CD14-positive monocyte (primary cell): ENCODE data around the gene ZSCAN5A. TPM values are rescaled to one million over a fixed set of nuclear protein-coding genes. Genes with fewer than 3 reads are reported as not detected.

Experiments
- DNase-seq, 3 donors: peaks; one replicate each; pipeline ENCODE4 v3.0.0-alpha.2; 2011 to 2022
- H2AFZ ChIP-seq: 2 replicates; pipeline ENCODE4 v1.6.0; 2012; ENCODE audit warnings: mild to moderate bottlenecking, low read depth, low read length, inconsistent platforms; ENCODE audit not compliant: insufficient read depth, poor library complexity, severe bottlenecking
- H3K27ac ChIP-seq, 2 donors: 1 replicate in 1 of 2; 2 replicates in 1 of 2; pipeline ENCODE4 v1.5.1; 2012 to 2013; ENCODE audit warnings: low read length in 2 of 2, control low read depth in 1 of 2, inconsistent platforms in 1 of 2, low read depth in 1 of 2, mild to moderate bottlenecking in 1 of 2
- H3K27me3 ChIP-seq, 2 donors: one replicate each; pipeline versions ENCODE4 v1.6.0 to v1.6.1; 2011 to 2013; ENCODE audit warnings: low read length in 2 of 2; ENCODE audit not compliant: control insufficient read depth in 2 of 2, insufficient read depth in 2 of 2
- H3K36me3 ChIP-seq, 2 donors: replicated peaks in 1 of 2; 1 replicate in 1 of 2; 2 replicates in 1 of 2; pipeline versions ENCODE4 v1.5.1 to v1.6.1; 2012 to 2013; ENCODE audit warnings: low read length in 2 of 2, control low read depth in 1 of 2, inconsistent platforms in 1 of 2, mild to moderate bottlenecking in 1 of 2; ENCODE audit not compliant: insufficient read depth in 2 of 2, control insufficient read depth in 1 of 2
- H3K4me1 ChIP-seq, 2 donors: 1 replicate in 1 of 2; 2 replicates in 1 of 2; pipeline versions ENCODE4 v1.5.1 to v1.6.1; 2012 to 2013; ENCODE audit warnings: low read length in 2 of 2, control low read depth in 1 of 2, inconsistent platforms in 1 of 2, mild to moderate bottlenecking in 1 of 2, moderate library complexity in 1 of 2; ENCODE audit not compliant: insufficient read depth in 2 of 2, control insufficient read depth in 1 of 2
- H3K4me2 ChIP-seq: replicated peaks from 2 replicates; pipeline ENCODE3; 2012; ENCODE audit warnings: low read length, moderate library complexity, mild to moderate bottlenecking; ENCODE audit not compliant: poor library complexity, severe bottlenecking; ENCODE audit errors: extremely low read depth
- H3K4me3 ChIP-seq, 3 experiments: fragments of 200-600 bp in 1 of 3; sonication (generic) in 1 of 3; replicated peaks in 1 of 3; 1 replicate in 2 of 3; 2 replicates in 1 of 3; pipeline ENCODE4 v1.5.1; 2011 to 2013; ENCODE audit warnings: low read length in 3 of 3, mild to moderate bottlenecking in 3 of 3, control low read depth in 2 of 3, low read depth in 2 of 3, inconsistent platforms in 1 of 3, moderate library complexity in 1 of 3
- H3K79me2 ChIP-seq: 2 replicates; pipeline ENCODE4 v1.6.0; 2012; ENCODE audit warnings: mild to moderate bottlenecking, control low read depth, inconsistent platforms, low read length, moderate library complexity; ENCODE audit not compliant: insufficient read depth
- H3K9ac ChIP-seq: 2 replicates; pipeline ENCODE4 v1.6.0; 2017; ENCODE audit warnings: low read length, mild to moderate bottlenecking; ENCODE audit not compliant: insufficient read depth, poor library complexity, severe bottlenecking
- H3K9me3 ChIP-seq, 2 donors: replicated peaks in 1 of 2; 1 replicate in 1 of 2; 2 replicates in 1 of 2; pipeline versions ENCODE4 v1.5.1 to v1.6.1; 2012 to 2013; ENCODE audit warnings: low read length in 2 of 2, control low read depth in 1 of 2; ENCODE audit not compliant: control insufficient read depth in 1 of 2, insufficient read depth in 1 of 2
- H4K20me1 ChIP-seq: 2 replicates; pipeline ENCODE4 v1.6.0; 2012; ENCODE audit warnings: mild to moderate bottlenecking, low read length, control low read depth, moderate library complexity; ENCODE audit not compliant: insufficient read depth
- H3K27ac Mint-ChIP-seq, 7 donors: one replicate each; pipeline ENCODE4 v1.8.0; 2020; ENCODE audit warnings: mild to moderate bottlenecking in 7 of 7, mixed read lengths in 7 of 7, moderate library complexity in 6 of 7, inconsistent platforms in 2 of 7
- H3K27me3 Mint-ChIP-seq, 3 donors: one replicate each; pipeline ENCODE4 v1.8.0; 2021 to 2022; ENCODE audit warnings: low read depth in 3 of 3, mild to moderate bottlenecking in 3 of 3, mixed read lengths in 3 of 3, moderate library complexity in 3 of 3, inconsistent platforms in 1 of 3
- H3K36me3 Mint-ChIP-seq, 2 donors: one replicate each; pipeline ENCODE4 v1.8.0; 2020; ENCODE audit warnings: mixed read lengths in 2 of 2, inconsistent platforms in 1 of 2, mild to moderate bottlenecking in 1 of 2
- H3K4me1 Mint-ChIP-seq: one replicate; pipeline ENCODE4 v1.8.0; 2020; ENCODE audit warnings: mild to moderate bottlenecking, mixed read lengths
- H3K4me3 Mint-ChIP-seq, 2 donors: one replicate each; pipeline ENCODE4 v1.8.0; 2020; ENCODE audit warnings: mild to moderate bottlenecking in 2 of 2, mixed read lengths in 2 of 2, moderate library complexity in 1 of 2
- H3K9me3 Mint-ChIP-seq, 7 donors: one replicate each; pipeline ENCODE4 v1.8.0; 2020 to 2022; ENCODE audit warnings: mixed read lengths in 7 of 7, mild to moderate bottlenecking in 6 of 7, moderate library complexity in 6 of 7, inconsistent platforms in 2 of 7
- CTCF ChIP-seq: fragments of 200-600 bp; IDR thresholded peaks from one replicate; pipeline ENCODE4 v1.8.0; 2022; ENCODE audit warnings: antibody characterized with exemption, mild to moderate bottlenecking
- WGBS: methylation state at CpG from one replicate; pipeline ENCODE4 v1.1.5; 2013; ENCODE audit warnings: missing lambda C conversion rate; ENCODE audit not compliant: insufficient coverage; 5-methylcytosine and 5-hydroxymethylcytosine counted together
- intact Hi-C, 2 donors: fragments of 100-400 bp; cut with micrococcal nuclease; formaldehyde crosslinking; loops; one replicate each; pipeline versions ENCODE4 v1.15.0 to v1.15.1; 2023
- polyA plus RNA-seq, 3 donors: library from polyadenylated mRNA; depleted of rRNA in 1 of 3; unstranded in 2 of 3; stranded (reverse) in 1 of 3; fragments of 300-500 nt in 2 of 3; fragments of >200 nt in 1 of 3; fragmentation: Illumina TruSeq in 2 of 3; gene quantifications; 1 replicate in 2 of 3; 2 replicates in 1 of 3; pipeline ENCODE4 v1.2.3, GENCODE V29; 2012 to 2021

The ZSCAN5A gene
- polyA plus RNA-seq, 3 donors, result 5.3 to 11.3 (median 6.3) TPM

DNA sequence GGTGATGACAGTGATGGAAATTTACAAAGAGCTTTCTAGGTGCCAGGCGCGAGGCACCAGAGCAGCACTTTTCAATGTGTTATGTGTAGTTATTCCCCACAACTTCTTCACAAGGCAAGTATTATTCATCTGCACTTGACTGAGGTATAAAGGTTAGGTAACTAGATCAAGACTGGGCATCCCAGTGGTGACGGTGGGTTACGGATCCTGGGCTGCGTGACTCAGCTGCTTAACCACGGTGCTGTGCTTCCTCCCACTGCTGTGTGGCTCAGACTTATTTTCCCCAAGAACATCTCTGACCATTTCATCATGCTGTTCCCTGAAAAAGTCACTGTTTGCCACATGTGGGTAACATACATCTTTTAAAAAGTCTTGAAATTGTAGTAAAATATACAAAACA lies 22.8 kb downstream of the ZSCAN5A start:
- H3K27me3 Mint-ChIP-seq, result peaks cover 0 to 2% (median 1%) of the 10 kb centered on the region in 3 donors
- Histone ChIP-seq H3K4me1 (no peaks in the 10 kb centered on the region), H3K79me2 (no peaks in the 10 kb centered on the region), H3K9ac (no peak overlapping the region), H3K9me3 (no peaks in the 10 kb centered on the region), H2AFZ (no peak overlapping the region), H3K27ac (peak overlapping the region in 1 of 2 donors; percentile 9), H4K20me1 (no peaks in the 10 kb centered on the region), H3K36me3 (peaks cover 21 to 87% of the 10 kb centered on the region in 2 donors), H3K4me2 (no peak overlapping the region), H3K4me3 (no peak overlapping the region), H3K27me3 (no peaks in the 10 kb centered on the region)
- no peak overlapping the region for H3K4me3 Mint-ChIP-seq
- peak in 1 of 3 donors; percentile 37 for DNase-seq
- H3K4me1 Mint-ChIP-seq, result peaks cover 15% of the 10 kb centered on the region
- peaks cover 66 to 84% of the 10 kb centered on the region in 2 donors for H3K36me3 Mint-ChIP-seq
- no peak for TF ChIP-seq CTCF
- intact Hi-C loops, result no loop called here
- peaks cover 0 to 4% (median 0%) of the 10 kb centered on the region in 7 donors for H3K9me3 Mint-ChIP-seq
- peak overlapping the region in 2 of 7 donors; percentile 10 to 70 for H3K27ac Mint-ChIP-seq
- WGBS, result no CpG with 5 or more reads among the region's 6 CpGs

DNA sequence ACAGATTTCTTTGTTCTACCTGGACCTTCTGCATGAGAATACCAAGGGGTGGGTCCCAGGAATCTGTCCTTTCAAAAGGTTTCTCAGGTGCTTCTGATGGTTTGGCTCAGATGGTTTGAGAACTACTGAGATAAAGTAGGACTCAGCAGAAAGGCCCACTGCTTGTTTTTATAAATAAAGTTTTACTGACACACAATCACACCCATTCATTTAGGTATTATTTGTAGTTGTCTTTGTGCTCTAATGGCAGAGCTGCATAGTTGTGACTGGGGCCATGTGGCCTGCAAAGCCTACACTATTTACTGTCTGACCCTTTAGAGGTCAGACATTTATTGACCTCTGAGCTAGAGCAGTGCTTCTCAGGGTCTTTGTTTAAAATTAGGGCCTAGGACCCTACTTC lies 24.5 kb downstream of the ZSCAN5A start:
- no peak overlapping the region for H3K4me3 Mint-ChIP-seq
- peaks cover 56 to 74% of the 10 kb centered on the region in 2 donors for H3K36me3 Mint-ChIP-seq
- no peak for TF ChIP-seq CTCF
- no peak for DNase-seq
- H3K27ac ChIP-seq, result no peak overlapping the region
- no peaks in the 10 kb centered on the region for H3K4me1 ChIP-seq
- H3K4me3 ChIP-seq, result no peak overlapping the region
- no peaks in the 10 kb centered on the region for H3K9me3 ChIP-seq
- no peaks in the 10 kb centered on the region for H4K20me1 ChIP-seq
- intact Hi-C loops, result no loop called here
- H3K4me2 ChIP-seq, result no peak overlapping the region
- no peak overlapping the region for H3K27ac Mint-ChIP-seq
- peaks cover 10 to 75% of the 10 kb centered on the region in 2 donors for H3K36me3 ChIP-seq
- H2AFZ ChIP-seq, result no peak overlapping the region
- H3K4me1 Mint-ChIP-seq, result peaks cover 15% of the 10 kb centered on the region
- H3K9me3 Mint-ChIP-seq, result peaks cover 0 to 4% (median 0%) of the 10 kb centered on the region in 7 donors
- H3K79me2 ChIP-seq, result no peaks in the 10 kb centered on the region
- no peaks in the 10 kb centered on the region for H3K27me3 ChIP-seq
- H3K27me3 Mint-ChIP-seq, result peaks cover 0 to 2% (median 1%) of the 10 kb centered on the region in 3 donors
- no peak overlapping the region for H3K9ac ChIP-seq
